Cardiac fibroblast (primary cell): ENCODE data around the gene BCL2L13.

Experiments
- DNase-seq, 2 donors: peaks; one replicate each; pipeline versions ENCODE4 v3.0.0 to v3.0.0-alpha.2; 2010; ENCODE audit warnings: low read depth in 2 of 2
- H3K4me3 ChIP-seq, 2 donors: replicated peaks in 1 of 2; 1 replicate in 1 of 2; 2 replicates in 1 of 2; pipeline ENCODE4 v1.5.1; 2011; ENCODE audit warnings: low read depth in 2 of 2, low read length in 2 of 2, mild to moderate bottlenecking in 2 of 2, moderate library complexity in 1 of 2
- CTCF ChIP-seq: IDR thresholded peaks from one replicate; pipeline ENCODE4 v1.5.1; 2011; ENCODE audit warnings: low read depth, mild to moderate bottlenecking, low read length, inconsistent platforms

Gene BCL2L13

GRCh38 chr22:17712441-17712840, 73.9 kb downstream of the BCL2L13 start:
- TF ChIP-seq CTCF = no peak
- peak; percentile 34 to 45 for DNase-seq
- no peak overlapping the region for H3K4me3 ChIP-seq

- DNase-seq = no peak
- no peak for TF ChIP-seq CTCF
Observed at GRCh38 chr22:17716529-17716928, 78.0 kb downstream of the BCL2L13 start.

GRCh38 chr22:17717708-17718107, 79.2 kb downstream of the BCL2L13 start:
- no peak for TF ChIP-seq CTCF
- peak in 1 of 2 donors; percentile 45 for DNase-seq

More at GRCh38 chr22:17716529-17716928, 78.0 kb downstream of the BCL2L13 start:
- H3K4me3 ChIP-seq = no peak overlapping the region

GRCh38 chr22:17719911-17720310, 81.4 kb downstream of the BCL2L13 start:
- TF ChIP-seq CTCF = no peak
- H3K4me3 ChIP-seq = no peak overlapping the region
- no peak for DNase-seq

More at GRCh38 chr22:17717708-17718107, 79.2 kb downstream of the BCL2L13 start:
- H3K4me3 ChIP-seq = no peak overlapping the region

GRCh38 chr22:17724241-17724640, 85.7 kb downstream of the BCL2L13 start:
- H3K4me3 ChIP-seq = no peak overlapping the region
- DNase-seq = no peak
- no peak for TF ChIP-seq CTCF

GRCh38 chr22:17724678-17725499, 86.3 kb downstream of the BCL2L13 start:
- no peak for DNase-seq
- no peak for TF ChIP-seq CTCF
- no peak overlapping the region for H3K4me3 ChIP-seq

- no peak for DNase-seq
- H3K4me3 ChIP-seq = no peak overlapping the region
- TF ChIP-seq CTCF = no peak
Observed at GRCh38 chr22:17725500-17725796, 86.9 kb downstream of the BCL2L13 start.
